HEK293 (cell line): ENCODE results near the gene LEF1.

Experiments used
- CTCF ChIP-seq: fragments of 450-650 bp; formaldehyde crosslinking; IDR thresholded peaks from 2 replicates; pipeline ENCODE4 v1.5.1; 2016; ENCODE audit warnings: missing biosample characterization, missing genetic modification characterization
- EGR2 ChIP-seq: fragments of 450-650 bp; formaldehyde crosslinking; IDR thresholded peaks from 2 replicates; pipeline ENCODE4 v1.5.1; 2016; ENCODE audit warnings: low read depth, missing biosample characterization, missing genetic modification characterization
- SCRT2 ChIP-seq: fragments of 450-650 bp; formaldehyde crosslinking; IDR thresholded peaks from 2 replicates; pipeline ENCODE4 v1.5.1; 2016; ENCODE audit warnings: missing biosample characterization, missing genetic modification characterization
- TCF7L2 ChIP-seq: IDR thresholded peaks from 2 replicates; pipeline ENCODE4 v1.6.1; 2011; ENCODE audit warnings: low read depth, mild to moderate bottlenecking, inconsistent platforms, low read length, moderate library complexity, borderline replicate concordance
- ZBTB11 ChIP-seq: fragments of 450-650 bp; formaldehyde crosslinking; conservative IDR thresholded peaks from 2 replicates; pipeline ENCODE4 v1.5.1; 2016; ENCODE audit warnings: low read depth, missing biosample characterization, missing genetic modification characterization
- ZBTB44 ChIP-seq: fragments of 450-650 bp; IDR thresholded peaks from 2 replicates; pipeline ENCODE4 v1.5.1; 2018; ENCODE audit warnings: missing biosample characterization, mild to moderate bottlenecking, missing genetic modification characterization
- ZNF561 ChIP-seq: fragments of 450-650 bp; IDR thresholded peaks from 2 replicates; pipeline ENCODE4 v1.5.1; 2018; ENCODE audit warnings: missing biosample characterization, missing genetic modification characterization, borderline replicate concordance
- ZNF776 ChIP-seq: fragments of 450-650 bp; formaldehyde crosslinking; IDR thresholded peaks from 2 replicates; pipeline ENCODE4 v1.5.0; 2017; ENCODE audit warnings: missing biosample characterization, missing genetic modification characterization, borderline replicate concordance
- TF ChIP-seq, protein P1 (sequence below): fragments of 450-650 bp; formaldehyde crosslinking; IDR thresholded peaks from 2 replicates; pipeline ENCODE4 v1.5.1; 2016; ENCODE audit warnings: missing biosample characterization, missing genetic modification characterization

DNA sequence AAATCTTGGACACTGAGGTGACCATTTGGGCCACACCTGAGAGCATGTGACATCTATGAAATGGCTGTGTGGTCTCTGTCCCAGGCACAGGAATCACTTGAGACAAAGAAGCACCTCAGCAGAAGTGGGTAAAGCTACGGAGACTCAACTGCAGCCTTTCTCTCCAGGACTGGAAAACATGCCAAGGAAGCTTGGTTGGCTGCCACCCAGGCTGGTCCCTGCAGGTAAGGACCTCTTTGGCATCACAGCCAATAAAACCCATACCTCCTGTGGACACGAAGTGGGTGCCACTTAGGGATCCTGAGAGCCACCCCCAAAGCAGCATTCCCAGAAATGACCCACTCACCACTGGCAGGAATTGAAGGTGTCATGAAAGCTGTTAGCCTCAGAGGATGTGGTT, 74.6 kb downstream of the LEF1 start:
- TF ChIP-seq ZNF561 (tag by site-specific recombination) (no peak), CTCF (tag by site-specific recombination) (no peak), ZBTB44 (tag by site-specific recombination) (no peak), ZNF776 (tag by site-specific recombination) (no peak), ZBTB11 (no peak), SCRT2 (no peak), TCF7L2 (no peak), EGR2 (tag by site-specific recombination) (no peak)
- TF ChIP-seq, protein P1, sequence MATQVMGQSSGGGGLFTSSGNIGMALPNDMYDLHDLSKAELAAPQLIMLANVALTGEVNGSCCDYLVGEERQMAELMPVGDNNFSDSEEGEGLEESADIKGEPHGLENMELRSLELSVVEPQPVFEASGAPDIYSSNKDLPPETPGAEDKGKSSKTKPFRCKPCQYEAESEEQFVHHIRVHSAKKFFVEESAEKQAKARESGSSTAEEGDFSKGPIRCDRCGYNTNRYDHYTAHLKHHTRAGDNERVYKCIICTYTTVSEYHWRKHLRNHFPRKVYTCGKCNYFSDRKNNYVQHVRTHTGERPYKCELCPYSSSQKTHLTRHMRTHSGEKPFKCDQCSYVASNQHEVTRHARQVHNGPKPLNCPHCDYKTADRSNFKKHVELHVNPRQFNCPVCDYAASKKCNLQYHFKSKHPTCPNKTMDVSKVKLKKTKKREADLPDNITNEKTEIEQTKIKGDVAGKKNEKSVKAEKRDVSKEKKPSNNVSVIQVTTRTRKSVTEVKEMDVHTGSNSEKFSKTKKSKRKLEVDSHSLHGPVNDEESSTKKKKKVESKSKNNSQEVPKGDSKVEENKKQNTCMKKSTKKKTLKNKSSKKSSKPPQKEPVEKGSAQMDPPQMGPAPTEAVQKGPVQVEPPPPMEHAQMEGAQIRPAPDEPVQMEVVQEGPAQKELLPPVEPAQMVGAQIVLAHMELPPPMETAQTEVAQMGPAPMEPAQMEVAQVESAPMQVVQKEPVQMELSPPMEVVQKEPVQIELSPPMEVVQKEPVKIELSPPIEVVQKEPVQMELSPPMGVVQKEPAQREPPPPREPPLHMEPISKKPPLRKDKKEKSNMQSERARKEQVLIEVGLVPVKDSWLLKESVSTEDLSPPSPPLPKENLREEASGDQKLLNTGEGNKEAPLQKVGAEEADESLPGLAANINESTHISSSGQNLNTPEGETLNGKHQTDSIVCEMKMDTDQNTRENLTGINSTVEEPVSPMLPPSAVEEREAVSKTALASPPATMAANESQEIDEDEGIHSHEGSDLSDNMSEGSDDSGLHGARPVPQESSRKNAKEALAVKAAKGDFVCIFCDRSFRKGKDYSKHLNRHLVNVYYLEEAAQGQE (tag by site-specific recombination) = no peak
